Central memory CD8-positive, alpha-beta T cell (primary cell): ENCODE measurements around the gene TATDN2.
"Not testable (repeated sequence)": the region's sequence is repeated elsewhere in the genome, so short reads cannot be mapped to it uniquely, and the experiment has no call there.

Experiments used
- ATAC-seq: fragments of 150-1000 bp; cut with Tn5 transposase; replicated peaks from 2 replicates; pipeline ENCODE4 v1.10.0; 2022; ENCODE audit warnings: mild to moderate bottlenecking, moderate FRiP score, moderate number of reproducible peaks; ENCODE audit not compliant: poor library complexity, severe bottlenecking; ENCODE audit errors: extremely low read depth
- DNase-seq, 2 donors: peaks; one replicate each; pipeline ENCODE4 v3.0.0; 2021; ENCODE audit warnings: low spot score in 2 of 2
- H3K27ac Mint-ChIP-seq: one replicate; pipeline ENCODE4 v1.8.0; 2022; ENCODE audit warnings: low read depth, mild to moderate bottlenecking, moderate library complexity, mixed read lengths
- H3K27me3 Mint-ChIP-seq: one replicate; pipeline ENCODE4 v1.8.0; 2022; ENCODE audit warnings: mixed read lengths
- H3K36me3 Mint-ChIP-seq: one replicate; pipeline ENCODE4 v1.8.0; 2022; ENCODE audit warnings: mild to moderate bottlenecking, moderate library complexity, mixed read lengths; ENCODE audit not compliant: insufficient read depth
- H3K4me1 Mint-ChIP-seq: one replicate; pipeline ENCODE4 v1.8.0; 2022; ENCODE audit warnings: mixed read lengths
- H3K4me3 Mint-ChIP-seq: one replicate; pipeline ENCODE4 v1.8.0; 2022; ENCODE audit warnings: mild to moderate bottlenecking, moderate library complexity, mixed read lengths
- H3K9me3 Mint-ChIP-seq: one replicate; pipeline ENCODE4 v1.8.0; 2022; ENCODE audit warnings: mixed read lengths

The TATDN2 gene

DNA sequence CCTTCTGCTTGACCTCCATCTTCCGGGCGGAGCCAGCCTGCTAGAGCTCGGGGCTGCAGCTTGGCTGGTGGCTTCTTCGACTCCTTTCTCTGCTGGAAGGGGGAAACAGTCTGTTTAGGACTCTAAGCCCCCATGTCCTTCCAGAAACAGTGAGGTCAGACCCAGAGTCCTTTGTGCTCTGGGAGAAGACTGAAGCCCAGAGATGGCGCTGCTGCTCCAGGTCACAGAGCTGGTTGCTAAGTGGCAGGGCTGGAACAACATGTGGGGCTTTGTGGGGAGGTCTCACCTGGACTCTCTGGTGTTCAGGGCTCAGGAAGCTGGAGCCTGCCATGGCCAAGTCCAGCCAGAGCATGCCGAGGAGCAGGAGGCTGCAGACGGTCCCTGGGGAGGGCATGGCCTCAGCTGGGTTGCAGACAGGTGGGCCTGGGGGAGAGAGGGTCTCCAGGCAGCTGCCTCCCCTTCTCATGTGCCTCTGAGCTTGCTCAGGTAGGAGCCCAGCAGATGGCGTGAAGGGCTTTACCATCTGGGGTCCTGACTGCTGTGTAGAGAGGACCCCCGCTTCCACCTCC is 41.6 kb downstream of the TATDN2 start:
- DNase-seq (no peak), ATAC-seq (no peak)
- H3K9me3 Mint-ChIP-seq: no peaks in the 10 kb centered on the region
- H3K27ac Mint-ChIP-seq: peak overlapping the region; percentile 29
- peaks cover 14% of the 10 kb centered on the region for H3K36me3 Mint-ChIP-seq
- H3K4me1 Mint-ChIP-seq: peaks cover 21% of the 10 kb centered on the region
- H3K4me3 Mint-ChIP-seq: no peak overlapping the region
- no peaks in the 10 kb centered on the region for H3K27me3 Mint-ChIP-seq

DNA sequence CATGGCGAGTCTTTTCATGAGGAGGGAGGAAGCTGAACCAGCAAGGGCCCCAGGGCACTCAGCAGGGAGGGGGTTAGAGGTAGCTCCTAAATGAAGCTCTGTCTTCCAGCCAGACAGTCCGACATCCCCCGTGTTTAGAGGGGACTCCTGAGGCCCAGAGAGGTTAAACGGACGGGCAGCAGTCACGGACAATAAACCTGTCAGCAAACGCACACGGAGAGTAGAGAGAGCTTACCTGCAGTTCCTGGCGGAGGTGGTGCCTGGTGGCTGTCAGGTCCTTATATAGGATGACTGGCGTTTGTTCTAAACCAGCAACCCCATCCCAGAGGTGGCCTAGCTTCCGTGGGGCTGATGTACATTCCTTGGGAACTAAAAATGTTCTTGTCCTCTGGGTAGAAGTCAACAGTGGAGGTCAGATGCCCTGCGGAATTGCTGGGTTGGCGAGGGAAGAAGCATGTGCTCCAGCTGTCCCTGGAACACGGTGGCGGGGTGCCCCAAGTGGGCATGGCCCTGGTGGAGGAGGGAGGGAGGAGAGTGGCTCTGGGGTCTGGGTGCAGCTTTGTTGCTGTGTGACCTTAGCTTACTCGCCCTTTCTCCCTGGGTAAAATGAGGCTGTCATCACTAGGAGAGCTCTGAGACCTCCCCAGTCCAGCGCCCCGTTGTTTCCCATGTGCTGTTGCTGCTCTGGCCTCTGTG is 42.4 kb downstream of the TATDN2 start:
- ATAC-seq (no peak), DNase-seq (no peak)
- peaks cover 20% of the 10 kb centered on the region for H3K36me3 Mint-ChIP-seq
- peaks cover 14% of the 10 kb centered on the region for H3K4me1 Mint-ChIP-seq
- no peak overlapping the region for H3K27ac Mint-ChIP-seq
- no peak overlapping the region for H3K4me3 Mint-ChIP-seq
- H3K27me3 Mint-ChIP-seq: no peaks in the 10 kb centered on the region
- H3K9me3 Mint-ChIP-seq: no peaks in the 10 kb centered on the region

DNA sequence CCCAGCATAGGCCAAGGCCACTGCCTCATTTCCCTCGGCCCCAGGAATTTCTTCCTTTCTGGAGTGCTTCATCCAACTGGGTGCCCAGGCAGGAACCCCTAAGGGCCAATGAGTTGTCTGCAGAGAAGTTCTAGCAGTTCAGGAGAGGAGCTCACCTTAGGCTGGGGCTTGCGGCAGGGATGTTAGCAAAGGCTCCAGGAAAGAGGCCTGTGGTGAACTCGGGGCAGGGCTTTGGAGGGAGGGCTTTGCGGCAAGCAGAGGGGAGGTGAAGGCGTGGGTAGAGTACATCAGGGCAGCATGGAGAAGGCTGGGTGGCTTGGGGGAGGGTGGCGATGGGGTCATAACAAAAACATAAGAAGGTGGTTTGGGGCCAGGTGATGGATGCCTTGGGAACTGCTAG is 43.4 kb downstream of the TATDN2 start:
- H3K9me3 Mint-ChIP-seq: no peaks in the 10 kb centered on the region
- no peak overlapping the region for H3K4me3 Mint-ChIP-seq
- no peak overlapping the region for H3K27ac Mint-ChIP-seq
- ATAC-seq: no peak
- H3K36me3 Mint-ChIP-seq: peaks cover 25% of the 10 kb centered on the region
- no peaks in the 10 kb centered on the region for H3K27me3 Mint-ChIP-seq
- DNase-seq: no peak
- peaks cover 14% of the 10 kb centered on the region for H3K4me1 Mint-ChIP-seq

DNA sequence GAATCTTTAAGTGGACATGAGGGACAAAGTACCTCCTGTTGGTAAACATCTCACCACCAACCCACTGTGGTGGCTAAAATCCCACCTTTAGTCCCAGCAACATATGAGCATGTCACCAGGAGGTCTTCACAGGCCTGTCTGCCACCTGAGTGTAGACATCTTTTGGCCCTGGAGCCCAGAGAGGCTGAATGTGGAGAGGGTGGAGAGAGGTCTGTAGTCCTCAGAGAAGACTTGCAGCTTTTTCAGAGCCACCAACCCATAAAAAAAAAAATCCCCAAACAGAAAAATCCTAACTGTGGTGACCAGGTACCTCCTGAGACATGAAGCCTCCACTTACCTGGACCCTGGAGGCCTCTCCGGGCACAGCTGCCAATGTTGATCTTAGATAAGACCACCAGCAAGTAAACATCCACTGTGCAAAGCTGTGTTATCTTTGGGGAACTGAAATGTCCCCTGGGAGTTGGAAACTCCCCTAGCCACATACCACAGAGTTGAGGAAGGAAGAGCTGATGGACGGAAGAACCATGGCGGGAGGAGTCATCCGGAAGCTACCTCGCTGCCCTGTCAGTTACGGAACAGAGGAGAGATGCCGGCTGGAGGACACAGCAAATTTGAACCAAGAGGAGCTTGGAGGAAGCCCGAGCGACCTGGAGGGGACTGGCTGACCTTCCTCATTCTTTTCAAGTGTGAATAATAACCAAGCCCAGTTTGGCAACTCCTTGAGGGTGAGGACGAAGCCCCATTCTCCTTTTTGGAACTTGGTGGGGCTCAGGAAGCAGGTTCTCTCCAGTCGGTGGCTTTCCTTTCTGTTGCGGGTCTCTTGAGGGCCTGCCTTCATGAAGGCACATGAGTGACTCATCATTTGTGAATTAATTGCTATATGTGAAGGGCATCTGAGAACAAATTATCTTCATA is 44.5 kb downstream of the TATDN2 start, which contains the start of gene GHRL:
TSS of gene GHRL (minus strand) at position 443 of the 915 bp plus-strand sequence. CDS start 2,767 bp downstream, outside the sequence.
- DNase-seq (no peak), ATAC-seq (peak; percentile 36)
- Mint-ChIP-seq H3K27me3 (no peaks in the 10 kb centered on the region), H3K4me3 (no peak within 1 kb of the TSS), H3K27ac (no peak within 1 kb of the TSS), H3K9me3 (no peaks in the 10 kb centered on the region), H3K36me3 (peaks cover 28% of the 10 kb centered on the region), H3K4me1 (peaks cover 6% of the 10 kb centered on the region)

DNA sequence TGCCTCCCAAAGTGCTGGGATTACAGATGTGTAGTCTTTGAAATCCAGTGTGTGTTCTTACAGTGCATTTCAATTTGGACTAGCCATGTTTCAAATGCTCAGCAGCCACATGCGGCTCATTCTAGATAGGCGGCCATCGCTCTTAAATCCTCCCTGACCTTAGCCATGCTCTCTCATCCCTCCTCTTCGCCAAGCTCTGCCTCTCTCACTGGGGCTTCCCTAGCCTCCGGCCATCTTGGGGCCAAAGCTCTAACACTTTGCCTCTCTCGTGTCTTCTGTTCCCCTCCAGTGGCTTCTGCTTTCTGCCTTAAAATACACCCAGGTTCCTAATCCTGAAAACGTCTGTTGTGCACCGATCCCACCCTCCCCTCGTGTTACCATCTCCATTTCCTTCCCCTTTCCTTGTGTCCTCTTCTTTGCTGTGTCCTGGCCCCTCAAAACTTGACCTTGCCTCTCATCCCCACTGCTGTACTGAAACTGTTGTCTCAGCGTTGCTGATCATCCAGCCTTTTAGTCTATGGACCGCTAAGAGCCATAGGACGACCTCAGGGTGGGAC is 45.8 kb downstream of the TATDN2 start:
- Mint-ChIP-seq H3K36me3 (peaks cover 24% of the 10 kb centered on the region), H3K27me3 (no peaks in the 10 kb centered on the region)
- no peak for ATAC-seq

DNA sequence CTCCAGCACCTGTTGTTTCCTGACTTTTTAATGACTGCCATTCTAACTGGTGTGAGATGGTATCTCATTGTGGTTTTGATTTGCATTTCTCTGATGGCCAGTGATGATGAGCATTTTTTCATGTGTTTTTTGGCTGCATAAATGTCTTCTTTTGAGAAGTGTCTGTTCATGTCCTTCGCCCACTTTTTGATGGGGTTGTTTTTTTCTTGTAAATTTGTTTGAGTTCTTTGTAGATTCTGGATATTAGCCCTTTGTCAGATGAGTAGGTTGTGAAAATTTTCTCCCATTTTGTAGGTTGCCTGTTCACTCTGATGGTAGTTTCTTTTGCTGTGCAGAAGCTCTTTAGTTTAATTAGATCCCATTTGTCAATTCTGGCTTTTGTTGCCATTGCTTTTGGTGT is 49.8 kb downstream of the TATDN2 start:
- H3K4me3 Mint-ChIP-seq, H3K9me3 Mint-ChIP-seq, H3K4me1 Mint-ChIP-seq, ATAC-seq, H3K27ac Mint-ChIP-seq, H3K27me3 Mint-ChIP-seq, DNase-seq: not testable (repeated sequence)
- peaks cover 42% of the 10 kb centered on the region for H3K36me3 Mint-ChIP-seq

More for the DNA sequence above, 45.8 kb downstream of the TATDN2 start:
- Mint-ChIP-seq H3K9me3 (no peaks in the 10 kb centered on the region), H3K4me3 (no peak overlapping the region), H3K27ac (no peak overlapping the region), H3K4me1 (peaks cover 6% of the 10 kb centered on the region)
- no peak for DNase-seq

DNA sequence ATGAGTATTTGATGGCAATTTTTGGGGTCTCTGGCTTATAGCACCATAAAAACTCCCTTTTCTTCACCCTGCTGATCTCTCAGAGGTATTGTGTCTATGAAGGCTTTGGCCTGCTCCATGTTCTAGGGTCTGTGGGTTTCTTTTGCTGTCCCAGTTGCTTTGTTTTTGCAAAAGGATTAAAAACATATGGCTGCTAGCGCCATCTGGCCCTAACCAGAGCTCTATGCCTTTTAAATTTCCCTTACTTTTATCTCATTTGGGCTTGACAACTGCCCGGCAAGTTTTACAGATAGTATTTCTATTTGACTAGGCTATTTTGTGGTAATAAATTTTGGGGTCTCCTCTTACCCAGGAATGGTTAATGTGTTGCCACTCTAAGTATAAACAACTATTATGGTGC is 50.9 kb downstream of the TATDN2 start:
- Mint-ChIP-seq H3K4me3 (no peak overlapping the region), H3K36me3 (peaks cover 47% of the 10 kb centered on the region), H3K9me3 (no peaks in the 10 kb centered on the region), H3K27ac (peak overlapping the region; percentile 86), H3K27me3 (no peaks in the 10 kb centered on the region), H3K4me1 (no peaks in the 10 kb centered on the region)
- ATAC-seq (no peak), DNase-seq (no peak)

DNA sequence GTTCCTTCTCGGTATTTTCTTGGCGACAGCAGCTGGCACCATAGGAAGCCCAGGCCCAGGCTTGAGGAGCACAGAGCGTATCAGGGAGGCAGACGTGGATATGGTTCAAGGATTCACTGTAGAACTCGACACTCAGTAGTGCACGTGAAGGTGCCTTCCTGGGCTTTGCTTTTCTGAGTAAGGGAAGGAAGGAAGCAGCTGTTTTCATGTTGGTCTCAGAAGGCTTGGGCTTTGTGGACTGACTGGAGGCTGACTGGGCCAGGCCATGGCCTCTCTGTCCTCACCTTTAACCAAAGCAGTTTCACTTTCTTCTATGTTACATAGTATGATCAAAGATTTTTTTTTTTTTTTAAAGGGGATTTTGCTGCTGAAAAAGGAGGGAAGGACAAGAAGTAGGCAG is 51.4 kb downstream of the TATDN2 start:
- peaks cover 50% of the 10 kb centered on the region for H3K36me3 Mint-ChIP-seq
- no peak for DNase-seq

DNA sequence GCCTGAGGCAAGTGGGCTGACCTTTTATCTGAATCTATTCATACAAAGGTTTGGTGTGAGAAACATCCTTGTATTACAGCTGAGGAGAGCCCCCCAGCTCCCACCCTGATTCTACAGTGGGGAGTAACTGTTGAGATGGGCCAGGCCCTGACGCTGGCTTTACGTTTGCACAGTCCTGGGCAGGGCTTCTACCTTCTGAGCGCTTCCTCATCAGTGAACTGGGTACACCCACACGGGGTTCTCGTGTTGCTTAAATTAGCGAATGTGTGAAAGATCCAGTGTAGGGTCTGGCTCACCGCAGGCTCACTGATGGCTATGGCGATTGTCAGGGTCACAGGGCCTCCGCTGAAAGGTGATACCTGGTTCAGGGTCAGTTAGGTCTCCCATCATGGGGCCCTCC is 51.8 kb downstream of the TATDN2 start:
- DNase-seq (no peak), ATAC-seq (no peak)
- no peaks in the 10 kb centered on the region for H3K4me1 Mint-ChIP-seq
- H3K27me3 Mint-ChIP-seq: no peaks in the 10 kb centered on the region
- H3K36me3 Mint-ChIP-seq: peaks cover 47% of the 10 kb centered on the region
- H3K4me3 Mint-ChIP-seq: no peak overlapping the region
- no peaks in the 10 kb centered on the region for H3K9me3 Mint-ChIP-seq
- peak overlapping the region; percentile 86 for H3K27ac Mint-ChIP-seq

More for the DNA sequence above, 51.4 kb downstream of the TATDN2 start:
- Mint-ChIP-seq H3K27ac (peak overlapping the region; percentile 86), H3K4me1 (no peaks in the 10 kb centered on the region), H3K27me3 (no peaks in the 10 kb centered on the region), H3K4me3 (no peak overlapping the region), H3K9me3 (no peaks in the 10 kb centered on the region)
- no peak for ATAC-seq

DNA sequence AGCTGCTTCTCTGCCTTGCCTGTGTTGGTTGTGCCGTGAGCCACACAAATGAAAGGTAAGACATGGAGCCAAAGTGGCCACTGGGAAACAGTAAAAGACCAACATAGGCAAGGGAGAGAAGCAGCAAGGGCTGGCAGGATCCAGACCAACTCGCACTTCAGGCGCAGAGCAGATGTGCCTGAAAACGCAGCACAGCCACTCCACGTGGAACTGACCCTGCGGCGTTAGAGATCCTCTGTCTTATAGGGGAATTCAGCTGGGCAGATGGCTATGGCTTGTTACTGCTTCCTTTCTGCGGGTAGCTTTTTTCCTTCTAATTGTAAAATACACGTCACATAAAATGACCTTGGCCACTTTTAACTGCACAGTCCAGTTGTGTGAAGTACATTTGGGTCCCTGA is 54.8 kb downstream of the TATDN2 start:
- Mint-ChIP-seq H3K36me3 (peaks cover 47% of the 10 kb centered on the region), H3K9me3 (no peaks in the 10 kb centered on the region), H3K27ac (peak overlapping the region; percentile 25), H3K27me3 (no peaks in the 10 kb centered on the region), H3K4me3 (no peak overlapping the region), H3K4me1 (no peaks in the 10 kb centered on the region)
- DNase-seq (no peak), ATAC-seq (no peak)

DNA sequence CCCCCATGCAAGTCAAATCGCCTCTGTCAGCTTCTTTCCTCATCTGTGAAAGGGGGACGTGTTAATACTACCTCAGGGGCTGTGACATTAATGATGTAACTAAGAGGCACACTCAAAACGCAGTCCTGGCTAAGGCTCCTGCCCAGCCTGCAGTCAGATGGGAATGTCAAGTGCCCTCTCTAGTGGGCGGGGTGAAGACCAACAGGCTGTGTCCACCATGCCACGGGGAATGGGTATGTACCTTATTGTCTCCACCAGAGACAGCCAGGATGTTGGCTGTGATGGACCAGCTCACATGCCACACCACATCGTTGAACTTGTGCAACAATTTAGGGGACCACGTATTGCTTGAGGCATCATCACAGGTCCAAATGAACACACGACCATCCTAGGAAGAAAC is 55.5 kb downstream of the TATDN2 start:
- Mint-ChIP-seq H3K27ac (peak overlapping the region; percentile 25), H3K4me1 (no peaks in the 10 kb centered on the region), H3K4me3 (no peak overlapping the region), H3K9me3 (no peaks in the 10 kb centered on the region), H3K27me3 (no peaks in the 10 kb centered on the region), H3K36me3 (peaks cover 50% of the 10 kb centered on the region)
- DNase-seq (no peak), ATAC-seq (no peak)

DNA sequence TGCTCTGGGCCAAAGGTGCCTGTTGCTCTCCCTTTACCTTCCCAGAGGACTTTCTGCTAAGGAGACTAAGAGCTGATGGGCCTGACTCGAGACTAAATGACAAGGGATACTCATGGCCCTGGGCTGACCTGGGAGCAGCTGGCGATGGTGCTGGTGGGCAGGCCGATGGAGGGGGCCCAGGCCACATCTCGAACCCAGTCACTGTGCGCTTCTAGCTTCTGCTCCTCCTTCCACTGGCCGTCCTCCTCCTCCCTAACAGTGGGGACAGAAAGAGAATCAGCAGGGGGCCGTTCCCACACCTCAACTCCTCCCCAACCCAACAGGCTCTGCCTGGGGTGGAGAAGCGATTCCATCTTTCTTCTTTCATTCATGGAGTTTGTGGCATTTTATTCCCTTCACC is 56.6 kb downstream of the TATDN2 start:
- H3K9me3 Mint-ChIP-seq: no peaks in the 10 kb centered on the region
- H3K27ac Mint-ChIP-seq: no peak overlapping the region
- no peak for DNase-seq
- no peak overlapping the region for H3K4me3 Mint-ChIP-seq
- H3K36me3 Mint-ChIP-seq: peaks cover 56% of the 10 kb centered on the region
- no peaks in the 10 kb centered on the region for H3K4me1 Mint-ChIP-seq
- no peak for ATAC-seq
- no peaks in the 10 kb centered on the region for H3K27me3 Mint-ChIP-seq
